Muscle layer of colon (tissue), 2 donors: ENCODE results near the gene STN1.

Source experiments
- H3K27ac ChIP-seq: one replicate; pipeline ENCODE4 v1.7.0; 2013; ENCODE audit warnings: low read depth, mild to moderate bottlenecking, low read length, moderate library complexity
- H3K27me3 ChIP-seq, 2 donors: one replicate each; pipeline ENCODE4 v1.7.0; 2013; ENCODE audit warnings: low read length in 2 of 2, mild to moderate bottlenecking in 2 of 2; ENCODE audit not compliant: insufficient read depth in 2 of 2, control insufficient read depth in 1 of 2
- H3K36me3 ChIP-seq: one replicate; pipeline ENCODE4 v1.7.0; 2013; ENCODE audit warnings: mild to moderate bottlenecking, low read length; ENCODE audit not compliant: insufficient read depth
- H3K4me1 ChIP-seq: one replicate; pipeline ENCODE4 v1.7.0; 2013; ENCODE audit warnings: mild to moderate bottlenecking, low read length; ENCODE audit not compliant: insufficient read depth
- H3K4me3 ChIP-seq, 2 donors: one replicate each; pipeline ENCODE4 v1.7.0; 2013; ENCODE audit warnings: low read length in 2 of 2, low read depth in 1 of 2, mild to moderate bottlenecking in 1 of 2, moderate library complexity in 1 of 2
- H3K9ac ChIP-seq: one replicate; pipeline ENCODE4 v1.7.0; 2013; ENCODE audit warnings: low read length
- H3K9me3 ChIP-seq: one replicate; pipeline ENCODE4 v1.7.0; 2013; ENCODE audit warnings: mild to moderate bottlenecking, low read length
- donor health status: abdominal sarcoma.
- donor health status: Adenocarcinoma of cecum.

STN1 gene

GRCh38 chr10:103855852-103856796 is 61.9 kb downstream of the STN1 start:
- peak overlapping the region; percentile 45 for H3K27ac ChIP-seq

GRCh38 chr10:103855424-103855823 is 62.6 kb downstream of the STN1 start, which contains the start of gene SH3PXD2A:
Gene SH3PXD2A, minus strand, starts transcription at chr10:103855576. Its CDS starts 310 bp downstream, at chr10:103855266.
- no peaks in the 10 kb centered on the region for H3K9me3 ChIP-seq
- no peaks in the 10 kb centered on the region for H3K36me3 ChIP-seq
- H3K27me3 ChIP-seq: no peaks in the 10 kb centered on the region
- peak within 1 kb of the TSS; percentile 59 for H3K27ac ChIP-seq
- peak within 1 kb of the TSS; percentile 51 to 62 for H3K4me3 ChIP-seq
- H3K4me1 ChIP-seq: peaks cover 54% of the 10 kb centered on the region
- H3K9ac ChIP-seq: peak within 1 kb of the TSS; percentile 21

More at GRCh38 chr10:103855852-103856796, 61.9 kb downstream of the STN1 start:
- peaks cover 47% of the 10 kb centered on the region for H3K4me1 ChIP-seq
- H3K27me3 ChIP-seq: no peaks in the 10 kb centered on the region
- peak overlapping the region; percentile 30 to 51 for H3K4me3 ChIP-seq
- H3K9me3 ChIP-seq: no peaks in the 10 kb centered on the region
- no peak overlapping the region for H3K9ac ChIP-seq
- no peaks in the 10 kb centered on the region for H3K36me3 ChIP-seq

GRCh38 chr10:103854686-103855391 is 63.1 kb downstream of the STN1 start:
- no peaks in the 10 kb centered on the region for H3K9me3 ChIP-seq
- H3K27me3 ChIP-seq: no peaks in the 10 kb centered on the region
- H3K36me3 ChIP-seq: no peaks in the 10 kb centered on the region
- H3K4me1 ChIP-seq: peaks cover 59% of the 10 kb centered on the region
- H3K4me3 ChIP-seq: peak overlapping the region; percentile 51 to 62
- H3K27ac ChIP-seq: peak overlapping the region; percentile 45
- peak overlapping the region; percentile 21 for H3K9ac ChIP-seq

GRCh38 chr10:103854265-103854685 is 63.7 kb downstream of the STN1 start:
- Histone ChIP-seq H3K27ac (peak overlapping the region; percentile 45), H3K4me1 (peaks cover 63% of the 10 kb centered on the region)

GRCh38 chr10:103853428-103854264 is 64.3 kb downstream of the STN1 start:
- peak overlapping the region; percentile 48 to 62 for H3K4me3 ChIP-seq
- no peaks in the 10 kb centered on the region for H3K27me3 ChIP-seq
- peaks cover 62% of the 10 kb centered on the region for H3K4me1 ChIP-seq
- H3K9me3 ChIP-seq: no peaks in the 10 kb centered on the region
- H3K27ac ChIP-seq: peak overlapping the region; percentile 68
- no peaks in the 10 kb centered on the region for H3K36me3 ChIP-seq
- no peak overlapping the region for H3K9ac ChIP-seq

More at GRCh38 chr10:103854265-103854685, 63.7 kb downstream of the STN1 start:
- Histone ChIP-seq H3K9me3 (no peaks in the 10 kb centered on the region), H3K36me3 (no peaks in the 10 kb centered on the region), H3K4me3 (peak overlapping the region; percentile 48 to 62), H3K27me3 (no peaks in the 10 kb centered on the region), H3K9ac (peak overlapping the region; percentile 21)

- Histone ChIP-seq H3K27ac (peak overlapping the region; percentile 68), H3K36me3 (no peaks in the 10 kb centered on the region), H3K9me3 (no peaks in the 10 kb centered on the region), H3K4me1 (peaks cover 62% of the 10 kb centered on the region), H3K27me3 (no peaks in the 10 kb centered on the region), H3K9ac (no peak overlapping the region), H3K4me3 (peak overlapping the region in 1 of 2 donors; percentile 6)
Measured at GRCh38 chr10:103852856-103853255, 65.1 kb downstream of the STN1 start.

- peaks cover 62% of the 10 kb centered on the region for H3K4me1 ChIP-seq
- H3K4me3 ChIP-seq: peak overlapping the region in 1 of 2 donors; percentile 6
- no peaks in the 10 kb centered on the region for H3K9me3 ChIP-seq
- no peak overlapping the region for H3K9ac ChIP-seq
- no peaks in the 10 kb centered on the region for H3K27me3 ChIP-seq
- peak overlapping the region; percentile 68 for H3K27ac ChIP-seq
- H3K36me3 ChIP-seq: no peaks in the 10 kb centered on the region
Measured at GRCh38 chr10:103852189-103852711, 65.7 kb downstream of the STN1 start.

GRCh38 chr10:103851261-103851660 is 66.7 kb downstream of the STN1 start:
- Histone ChIP-seq H3K9ac (no peak overlapping the region), H3K9me3 (no peaks in the 10 kb centered on the region), H3K36me3 (no peaks in the 10 kb centered on the region), H3K27ac (peak overlapping the region; percentile 68), H3K4me1 (peaks cover 61% of the 10 kb centered on the region), H3K27me3 (no peaks in the 10 kb centered on the region), H3K4me3 (no peak overlapping the region)

GRCh38 chr10:103850572-103850895 is 67.5 kb downstream of the STN1 start:
- Histone ChIP-seq H3K27ac (peak overlapping the region; percentile 68), H3K36me3 (no peaks in the 10 kb centered on the region), H3K9ac (no peak overlapping the region), H3K27me3 (no peaks in the 10 kb centered on the region), H3K9me3 (no peaks in the 10 kb centered on the region), H3K4me3 (peak overlapping the region; percentile 12 to 22), H3K4me1 (peaks cover 57% of the 10 kb centered on the region)

GRCh38 chr10:103849880-103850571 is 68.0 kb downstream of the STN1 start:
- peak overlapping the region; percentile 12 to 22 for H3K4me3 ChIP-seq
- H3K27ac ChIP-seq: peak overlapping the region; percentile 1
- no peaks in the 10 kb centered on the region for H3K9me3 ChIP-seq
- no peaks in the 10 kb centered on the region for H3K36me3 ChIP-seq
- peaks cover 57% of the 10 kb centered on the region for H3K4me1 ChIP-seq
- no peak overlapping the region for H3K9ac ChIP-seq
- no peaks in the 10 kb centered on the region for H3K27me3 ChIP-seq
